Motor neuron (in vitro differentiated cells): Measurements from ENCODE around the gene HTR1D. TPM values are rescaled to one million over a fixed set of nuclear protein-coding genes. Genes with fewer than 3 reads are reported as not detected.
"Not testable (repeated sequence)": the region's sequence is repeated elsewhere in the genome, so short reads cannot be mapped to it uniquely, and the experiment has no call there.

Experiments used
- ATAC-seq, 8 experiments: fragments of 200-7000 bp; cut with Tn5 transposase; replicated peaks in 6 of 8; 2 replicates each; pipeline ENCODE4 v1.8.0; 2021; ENCODE audit warnings: mild to moderate bottlenecking in 8 of 8, moderate library complexity in 8 of 8
- H3K27ac ChIP-seq, 2 donors: fragments of 250-450 bp; sonication (Bioruptor Pico); 2 replicates each; pipeline ENCODE4 v1.9.0; 2021; ENCODE audit warnings: antibody characterized with exemption in 2 of 2, mild to moderate bottlenecking in 2 of 2, moderate library complexity in 1 of 2
- H3K4me1 ChIP-seq, 2 donors: fragments of 250-450 bp; sonication (Bioruptor Pico); replicated peaks in 1 of 2; 2 replicates each; pipeline ENCODE4 v1.6.1; 2021; ENCODE audit warnings: antibody characterized with exemption in 2 of 2, mild to moderate bottlenecking in 2 of 2, moderate library complexity in 1 of 2
- H3K4me3 ChIP-seq, 5 donors: fragments of 250-450 bp; sonication (Bioruptor Pico); 2 replicates each; pipeline ENCODE4 v1.9.0; 2021; ENCODE audit warnings: antibody characterized with exemption in 5 of 5, mild to moderate bottlenecking in 5 of 5, moderate library complexity in 4 of 5
- WGBS, 10 experiments: fragments of 450-650 bp; shearing (Covaris generic); methylation state at CpG; one replicate each; pipeline ENCODE4 v1.0.0; 2022; 5-methylcytosine and 5-hydroxymethylcytosine counted together
- in situ Hi-C, 9 experiments: fragments of 400-800 bp; cut with MboI; loops; one replicate each; pipeline ENCODE4 v1.15.0; 2021; ENCODE audit warnings: low sequenced_read_pairs in 9 of 9, low pct_unique_long_range_greater_than_20kb in 2 of 9; ENCODE audit not compliant: unreplicated experiment in 9 of 9
- total RNA-seq, 8 experiments: library from RNA; unstranded; fragments of 300-600 nt; gene quantifications; 2 replicates each; pipeline versions ENCODE4 v1.2.3 to v1.2.4, GENCODE V29; 2022

Gene HTR1D, protein sequence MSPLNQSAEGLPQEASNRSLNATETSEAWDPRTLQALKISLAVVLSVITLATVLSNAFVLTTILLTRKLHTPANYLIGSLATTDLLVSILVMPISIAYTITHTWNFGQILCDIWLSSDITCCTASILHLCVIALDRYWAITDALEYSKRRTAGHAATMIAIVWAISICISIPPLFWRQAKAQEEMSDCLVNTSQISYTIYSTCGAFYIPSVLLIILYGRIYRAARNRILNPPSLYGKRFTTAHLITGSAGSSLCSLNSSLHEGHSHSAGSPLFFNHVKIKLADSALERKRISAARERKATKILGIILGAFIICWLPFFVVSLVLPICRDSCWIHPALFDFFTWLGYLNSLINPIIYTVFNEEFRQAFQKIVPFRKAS
- total RNA-seq = 10 to 100 TPM in 2 of 8 experiments, 1 to 10 TPM in 3, under 1 TPM in 2, not detected in 1; 0.17 to 17.7 (median 8.2) TPM

- ATAC-seq = peak; percentile 61 to 85 (median 80)
- peaks cover 0 to 22% of the 10 kb centered on the region in 2 donors for H3K4me1 ChIP-seq
- H3K27ac ChIP-seq = peak within 1 kb of the TSS in 1 of 2 donors; percentile 76
- WGBS, 10 experiments = 0 to 32% (median 16%) methylated on average over 1 to 7 of the region's 45 CpGs; no CpG with 5 or more reads in 3 of the 10 experiments
- in situ Hi-C loops = loop anchor here in 1 of 9 experiments (10.0 kb wide), 1 partner anchor 47 kb away; no protein-coding TSS in a partner anchor
- H3K4me3 ChIP-seq = peak within 1 kb of the TSS; percentile 39 to 69 (median 53)
Measured at GRCh38 chr1:23217421-23218115, at the start of gene HTR1D. Gene HTR1D, minus strand, starts transcription at chr1:23217502. Its CDS starts 23,283 bp downstream, at chr1:23194219.

- in situ Hi-C loops = loop anchor here in 1 of 9 experiments (10.0 kb wide), 1 partner anchor 49 kb away; the partner anchor contains the start of gene HTR1D
- peak in 5 of 8 experiments; percentile 79 to 93 (median 90) for ATAC-seq
- H3K27ac ChIP-seq = peak overlapping the region; percentile 74 to 80
- WGBS, 10 experiments = 0 to 50% (median 6%) methylated on average over 2 to 3 of the region's 3 CpGs; no CpG with 5 or more reads in 4 of the 10 experiments
- H3K4me1 ChIP-seq = peaks cover 23 to 25% of the 10 kb centered on the region in 2 donors
- H3K4me3 ChIP-seq = no peak overlapping the region
Measured at GRCh38 chr1:23263380-23263887, 46.1 kb upstream of the HTR1D start.

DNA sequence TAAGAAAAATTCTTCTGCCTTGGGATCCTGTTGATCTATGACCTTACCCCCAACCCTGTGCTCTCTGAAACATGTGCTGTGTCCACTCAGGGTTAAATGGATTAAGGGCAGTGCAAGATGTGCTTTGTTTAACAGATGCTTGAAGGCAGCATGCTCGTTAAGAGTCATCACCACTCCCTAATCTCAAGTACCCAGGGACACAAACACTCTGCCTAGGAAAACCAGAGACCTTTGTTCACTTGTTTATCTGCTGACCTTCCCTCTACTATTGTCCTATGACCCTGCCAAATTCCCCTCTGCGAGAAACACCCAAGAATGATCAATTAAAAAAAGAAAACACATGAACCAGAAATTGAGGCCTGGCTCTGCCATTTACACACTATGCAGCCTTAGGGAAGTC lies 40.8 kb upstream of the HTR1D start:
- H3K27ac ChIP-seq, ATAC-seq, in situ Hi-C loops, H3K4me1 ChIP-seq, H3K4me3 ChIP-seq: not testable (repeated sequence)
- 55 to 80% (median 60%) methylated on average over 1 of the region's 2 CpGs; no CpG with 5 or more reads in 7 of the 10 experiments for WGBS, 10 experiments

DNA sequence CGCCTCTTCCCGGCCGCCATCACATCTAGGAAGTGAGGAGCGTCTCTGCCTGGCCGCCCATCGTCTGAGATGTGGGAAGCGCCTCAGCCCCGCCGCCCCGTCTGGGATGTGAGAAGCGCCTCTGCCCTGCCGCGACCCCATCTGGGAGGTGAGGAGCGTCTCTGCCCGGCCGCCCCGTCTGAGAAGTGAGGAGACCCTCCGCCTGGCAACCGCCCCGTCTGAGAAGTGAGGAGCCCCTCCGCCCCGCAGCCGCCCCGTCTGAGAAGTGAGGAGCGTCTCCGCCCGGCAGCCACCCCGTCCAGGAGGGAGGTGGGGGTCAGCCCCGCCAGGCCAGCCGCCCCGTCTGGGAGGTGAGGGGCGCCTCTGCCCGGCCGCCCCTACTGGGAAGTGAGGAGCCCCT lies 40.1 kb upstream of the HTR1D start:
- H3K27ac ChIP-seq, in situ Hi-C loops, H3K4me1 ChIP-seq, ATAC-seq, H3K4me3 ChIP-seq: not testable (repeated sequence)
- no CpG with 5 or more reads among the region's 34 CpGs for WGBS, 10 experiments

- no peak overlapping the region for H3K27ac ChIP-seq
- 50 to 100% (median 89%) methylated on average over 1 to 5 of the region's 5 CpGs; no CpG with 5 or more reads in 2 of the 10 experiments for WGBS, 10 experiments
- peaks cover 6 to 7% of the 10 kb centered on the region in 2 donors for H3K4me1 ChIP-seq
- in situ Hi-C loops = no loop called here
- no peak overlapping the region for H3K4me3 ChIP-seq
- ATAC-seq = no peak
Measured at GRCh38 chr1:23254584-23254983, 37.3 kb upstream of the HTR1D start.

GRCh38 chr1:23251812-23252211 lies 34.5 kb upstream of the HTR1D start:
- 83 to 100% (median 88%) methylated on average over 1 of the region's 1 CpG; no CpG with 5 or more reads in 5 of the 10 experiments for WGBS, 10 experiments
- Histone ChIP-seq H3K4me3 (no peak overlapping the region), H3K4me1 (peaks cover 9 to 11% of the 10 kb centered on the region in 2 donors), H3K27ac (no peak overlapping the region)
- in situ Hi-C loops = no loop called here
- ATAC-seq = no peak

DNA sequence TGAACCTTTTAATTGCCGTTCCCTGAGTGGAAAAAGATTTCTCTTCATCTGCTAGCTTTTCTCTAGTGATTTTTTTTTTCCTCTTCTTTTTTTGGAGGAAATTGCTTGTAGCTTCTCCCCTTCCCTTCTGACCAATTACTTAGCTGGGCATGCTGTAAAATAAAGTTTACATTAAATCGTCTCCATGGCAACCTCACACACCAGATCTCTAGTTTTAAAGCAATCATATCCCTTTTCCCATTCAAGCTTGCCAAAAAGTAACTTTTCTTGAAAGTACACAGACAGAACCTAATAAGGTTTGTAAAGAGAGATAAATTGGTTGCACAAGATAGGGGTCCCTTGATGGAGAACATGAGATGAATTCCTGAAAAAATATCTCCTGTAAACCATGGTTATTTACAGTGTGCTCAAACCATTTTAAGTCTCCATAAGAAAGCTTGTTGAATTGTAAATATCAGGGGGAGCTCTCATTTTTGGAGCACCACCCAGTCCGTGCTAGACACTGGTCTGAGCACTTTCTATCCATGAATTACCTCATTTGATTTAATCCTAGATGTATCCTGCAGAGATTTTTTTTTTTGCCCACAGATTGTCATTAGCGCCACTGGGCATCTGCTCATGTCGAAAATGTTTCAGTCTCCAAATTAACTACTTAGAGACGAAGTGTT lies 32.6 kb upstream of the HTR1D start:
- Histone ChIP-seq H3K27ac (peak overlapping the region in 1 of 2 donors; percentile 35), H3K4me1 (peaks cover 9 to 11% of the 10 kb centered on the region in 2 donors), H3K4me3 (peak overlapping the region in 1 of 5 donors; percentile 15)
- ATAC-seq = peak in 4 of 8 experiments; percentile 21 to 68 (median 56)
- 18 to 81% (median 54%) methylated on average over 2 to 6 of the region's 6 CpGs for WGBS, 10 experiments
- in situ Hi-C loops = no loop called here

DNA sequence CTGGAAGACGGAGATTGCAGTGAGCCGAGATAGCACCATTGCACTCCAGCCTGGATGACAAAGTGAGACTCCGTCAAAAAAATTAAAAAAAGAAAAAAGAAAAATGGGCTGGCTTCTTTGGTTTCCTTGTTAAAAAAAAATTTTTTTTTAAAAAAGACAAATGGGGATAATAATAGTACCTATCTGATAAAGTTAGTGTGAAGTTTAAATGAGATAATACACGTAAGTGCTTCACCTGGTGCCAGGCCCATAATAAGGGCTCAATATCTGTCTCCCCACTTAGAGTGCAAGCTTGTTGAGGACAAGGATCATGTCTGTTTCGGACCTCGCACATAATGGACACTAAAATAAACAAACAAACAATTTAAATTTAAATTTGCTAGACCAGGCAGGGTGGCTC lies 30.0 kb upstream of the HTR1D start:
- WGBS, 10 experiments = 61 to 100% (median 95%) methylated on average over 1 to 6 of the region's 6 CpGs
- in situ Hi-C loops = no loop called here
- no peak overlapping the region for H3K4me3 ChIP-seq

DNA sequence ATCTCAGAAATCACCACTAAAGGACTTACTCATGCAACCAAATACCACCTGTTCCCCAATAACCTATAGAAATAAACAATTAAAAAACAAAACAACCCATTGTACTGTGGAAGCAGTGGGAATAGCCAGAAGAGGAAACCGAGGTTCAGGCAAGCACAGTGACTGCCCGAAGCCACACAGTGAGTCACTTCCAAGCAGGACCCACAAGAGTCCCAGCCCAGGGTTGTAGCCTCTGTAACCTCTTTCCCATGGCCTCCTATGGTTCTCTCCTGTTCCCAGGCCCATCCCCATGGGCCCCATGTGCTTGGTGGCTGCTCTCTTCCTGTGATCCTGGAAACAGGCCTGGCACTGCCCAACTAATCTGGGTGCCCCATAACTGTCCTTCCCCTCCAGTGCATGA lies 29.0 kb upstream of the HTR1D start:
- 47 to 100% (median 100%) methylated on average over 1 to 2 of the region's 2 CpGs; no CpG with 5 or more reads in 6 of the 10 experiments for WGBS, 10 experiments
- peaks cover 9 to 11% of the 10 kb centered on the region in 2 donors for H3K4me1 ChIP-seq

More for the DNA sequence above, 30.0 kb upstream of the HTR1D start:
- no peak for ATAC-seq
- Histone ChIP-seq H3K4me1 (peaks cover 9 to 11% of the 10 kb centered on the region in 2 donors), H3K27ac (no peak overlapping the region)

GRCh38 chr1:23244256-23244761 lies 27.0 kb upstream of the HTR1D start:
- Histone ChIP-seq H3K4me1 (peaks cover under 1 to 1% of the 10 kb centered on the region in 2 donors), H3K4me3 (no peak overlapping the region), H3K27ac (no peak overlapping the region)
- WGBS, 10 experiments = 72 to 100% (median 96%) methylated on average over 1 to 6 of the region's 7 CpGs; no CpG with 5 or more reads in 3 of the 10 experiments
- in situ Hi-C loops = no loop called here
- ATAC-seq = peak in 1 of 8 experiments; percentile 30

More for the DNA sequence above, 29.0 kb upstream of the HTR1D start:
- Histone ChIP-seq H3K4me3 (no peak overlapping the region), H3K27ac (no peak overlapping the region)
- in situ Hi-C loops = no loop called here
- no peak for ATAC-seq

DNA sequence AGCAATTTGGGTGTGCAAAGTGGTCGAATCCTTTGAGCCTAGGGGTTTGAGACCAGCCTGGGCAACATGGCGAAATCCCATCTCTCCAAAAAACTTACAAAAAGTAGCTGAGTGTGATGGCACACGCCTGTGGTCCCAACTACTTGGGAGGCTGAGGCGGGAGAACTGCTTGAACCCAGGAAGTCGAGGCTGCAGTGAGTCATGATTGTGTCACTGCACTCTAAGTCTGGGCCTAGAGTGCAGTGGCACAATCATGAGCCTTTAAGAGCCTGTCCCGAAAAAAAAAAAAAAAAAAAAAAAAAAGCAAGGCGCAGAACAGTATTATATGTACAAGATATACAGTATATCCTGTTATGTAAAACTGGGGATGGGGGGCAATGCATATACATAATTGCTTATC lies 25.1 kb upstream of the HTR1D start:
- Histone ChIP-seq H3K4me3 (no peak overlapping the region), H3K4me1 (no peaks in the 10 kb centered on the region), H3K27ac (no peak overlapping the region)
- no peak for ATAC-seq
- WGBS, 10 experiments = 43 to 100% (median 87%) methylated on average over 1 to 7 of the region's 7 CpGs; no CpG with 5 or more reads in 2 of the 10 experiments
- in situ Hi-C loops = no loop called here

DNA sequence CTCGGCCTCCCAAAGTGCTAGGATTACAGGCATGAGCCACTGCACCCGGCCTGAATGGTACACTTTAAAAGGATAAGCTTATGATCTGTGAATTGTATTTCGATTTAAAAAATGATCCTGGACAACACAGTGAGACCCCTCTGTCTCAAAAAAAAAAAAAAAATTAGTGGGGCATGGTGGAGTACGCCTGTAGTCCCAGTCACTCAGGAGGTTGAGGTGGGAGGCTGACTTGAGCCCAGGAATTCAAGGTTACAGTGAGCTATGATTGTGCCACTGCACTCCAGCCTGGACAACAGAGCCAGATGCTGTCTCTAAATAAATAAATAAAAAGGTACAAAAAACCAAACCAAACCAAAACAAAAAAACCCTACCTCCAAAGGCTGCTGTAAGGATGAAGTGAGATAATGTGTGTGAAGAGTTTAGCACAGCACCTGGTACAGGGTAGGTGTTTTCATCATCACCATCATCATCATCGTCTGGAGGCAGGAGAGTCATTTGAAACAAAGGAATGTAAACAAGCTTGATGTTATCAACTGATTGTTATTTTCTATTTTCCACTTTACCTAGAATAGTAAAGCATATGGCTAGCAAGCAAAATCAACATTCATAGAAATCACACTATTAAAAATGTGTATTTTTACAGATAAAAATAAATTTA lies 22.5 kb upstream of the HTR1D start:
- Histone ChIP-seq H3K4me1 (no peaks in the 10 kb centered on the region), H3K4me3 (no peak overlapping the region), H3K27ac (no peak overlapping the region)
- in situ Hi-C loops = no loop called here
- 29 to 100% (median 93%) methylated on average over 1 to 5 of the region's 5 CpGs for WGBS, 10 experiments
- no peak for ATAC-seq
